GM10266 (cell line): ENCODE data around the gene PPIF.

ENCODE experiments used
- DNase-seq: peaks from one replicate; pipeline ENCODE4 v3.0.0; 2012; ENCODE audit errors: extremely low spot score
- CTCF ChIP-seq: IDR thresholded peaks from 2 replicates; pipeline ENCODE4 v1.5.1; 2012; ENCODE audit warnings: mild to moderate bottlenecking, low read depth; ENCODE audit not compliant: control insufficient read depth, insufficient read depth; ENCODE audit errors: missing control alignments

Gene PPIF

GRCh38 chr10:79347226-79347893 lies at the start of gene PPIF:
PPIF (plus strand) TSS chr10:79347469; CDS start chr10:79347549, 80 bp downstream.
- TF ChIP-seq CTCF, result peak; percentile 97

GRCh38 chr10:79298403-79299244 lies 48.6 kb upstream of the PPIF start:
- no peak for TF ChIP-seq CTCF
- DNase-seq, result no peak

More at GRCh38 chr10:79347226-79347893, at the start of gene PPIF:
- peak; percentile 93 for DNase-seq

- TF ChIP-seq CTCF, result no peak
- no peak for DNase-seq
These were observed 47.6 kb upstream of the PPIF start for GRCh38 chr10:79299397-79300241.

GRCh38 chr10:79300711-79301110 lies 46.6 kb upstream of the PPIF start:
- DNase-seq, result no peak
- TF ChIP-seq CTCF, result no peak

- no peak for TF ChIP-seq CTCF
- no peak for DNase-seq
These were observed 45.3 kb upstream of the PPIF start for GRCh38 chr10:79301754-79302530.

- DNase-seq, result no peak
These were observed 43.4 kb upstream of the PPIF start for GRCh38 chr10:79303631-79304478.

More at GRCh38 chr10:79303631-79304478, 43.4 kb upstream of the PPIF start:
- TF ChIP-seq CTCF, result no peak
